HG03521 (cell line): ENCODE measurements around the gene SHISAL1.
"Not testable (repeated sequence)": the region's sequence is repeated elsewhere in the genome, so short reads cannot be mapped to it uniquely, and the experiment has no call there.

Experiments used
- ATAC-seq: cut with Tn5 transposase; IDR thresholded peaks from one replicate; pipeline ENCODE4 v1.9.1; 2021; ENCODE audit warnings: mild to moderate bottlenecking, moderate library complexity; ENCODE audit not compliant: unreplicated experiment

Gene SHISAL1

DNA sequence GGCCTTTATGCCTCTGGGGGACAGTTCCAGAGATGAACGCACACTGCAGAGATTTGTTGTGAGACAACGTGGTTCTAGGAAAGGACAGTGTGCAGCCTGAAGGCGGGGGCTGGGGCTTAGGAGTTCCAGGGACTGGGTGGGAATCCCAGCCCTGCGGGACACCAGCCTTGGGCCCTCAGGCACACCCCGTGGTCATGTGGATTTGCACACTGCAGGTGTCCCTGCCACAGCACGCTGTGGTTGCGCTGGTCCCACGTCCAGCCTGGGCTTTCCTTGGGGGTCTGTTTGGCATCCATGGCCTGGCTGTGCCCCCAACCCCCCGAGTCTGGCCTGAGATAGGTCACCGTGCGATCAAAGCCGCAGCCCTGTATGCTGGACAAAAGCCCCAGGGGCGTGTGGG is 7.3 kb downstream of the SHISAL1 start:
- ATAC-seq = no peak

DNA sequence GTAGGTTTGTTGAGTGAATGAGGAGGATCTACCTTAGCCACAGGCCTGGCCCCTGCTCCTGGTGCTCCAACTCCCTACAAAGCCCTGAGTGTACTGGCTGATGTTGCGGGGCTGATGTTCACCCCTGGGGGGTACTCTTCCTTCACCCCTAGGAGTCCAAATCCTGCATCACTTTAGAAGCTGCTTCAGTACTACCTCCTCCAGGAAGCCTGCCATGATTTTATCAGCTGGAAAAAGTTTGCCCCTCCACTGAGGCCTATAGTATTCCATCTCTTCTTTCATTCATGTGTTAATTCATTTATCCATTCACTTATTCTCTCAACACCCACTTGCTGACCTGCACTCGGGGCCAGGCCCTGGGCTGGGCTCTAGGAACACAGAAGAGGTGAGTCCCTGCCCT is 7.8 kb downstream of the SHISAL1 start:
- ATAC-seq = no peak

DNA sequence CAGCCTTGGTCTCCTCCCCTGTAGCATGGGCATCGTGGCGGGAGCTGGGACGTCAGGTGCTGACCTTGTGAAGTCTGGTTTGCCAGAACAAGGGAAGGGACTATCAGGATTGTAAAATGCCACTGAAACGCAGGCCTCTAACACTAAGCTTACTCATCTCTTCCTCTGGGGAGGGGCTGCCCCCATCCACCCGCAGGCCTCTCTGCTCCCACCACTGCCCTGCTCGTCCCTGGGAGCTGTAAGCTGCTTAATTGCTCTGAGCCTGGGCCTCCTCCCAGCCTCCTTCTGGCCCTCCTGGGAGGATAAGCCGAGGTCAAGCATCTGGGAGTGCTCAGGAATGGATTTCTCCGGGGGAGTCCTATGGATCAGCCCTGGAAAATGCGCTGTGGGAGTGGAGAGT is 8.4 kb downstream of the SHISAL1 start:
- ATAC-seq = no peak

DNA sequence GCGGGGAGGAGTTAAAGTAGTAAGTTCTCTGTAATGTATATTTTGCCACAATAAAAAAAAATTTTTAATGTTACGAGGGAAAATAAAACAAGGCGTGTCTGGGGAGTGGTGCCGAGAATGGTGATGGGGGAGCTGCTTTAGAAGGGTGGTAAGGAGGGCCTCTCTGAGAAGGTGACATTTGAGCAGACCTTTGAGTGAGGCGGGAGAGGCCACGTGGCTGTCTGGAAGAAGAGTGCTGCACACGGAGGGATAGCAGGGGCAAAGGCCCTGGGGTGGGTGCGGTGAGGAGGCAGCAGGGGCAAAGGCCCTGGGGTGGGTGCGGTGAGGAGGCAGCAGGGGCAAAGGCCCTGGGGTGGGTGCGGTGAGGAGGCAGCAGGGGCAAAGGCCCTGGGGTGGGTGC is 10.4 kb downstream of the SHISAL1 start:
- ATAC-seq = not testable (repeated sequence)

DNA sequence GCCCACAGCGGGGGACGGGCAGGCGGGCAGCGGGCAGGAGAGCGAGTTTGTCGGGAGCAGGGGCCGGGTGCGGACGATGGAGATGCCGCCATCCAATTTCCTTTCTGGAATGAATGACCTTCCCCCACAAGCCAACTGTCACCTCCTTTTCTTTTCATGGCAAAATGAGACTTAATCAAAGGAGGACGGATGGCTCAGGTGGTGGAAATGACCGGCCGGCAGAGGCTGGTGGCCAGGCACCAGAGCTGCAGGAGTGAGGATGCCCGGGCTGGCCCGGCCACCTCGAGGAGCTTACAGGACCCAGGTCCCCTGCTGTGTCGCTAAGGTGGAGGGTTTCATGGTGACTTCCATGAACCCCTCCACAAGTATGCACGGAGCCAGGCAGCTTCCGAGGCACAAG is 11.7 kb downstream of the SHISAL1 start:
- ATAC-seq = no peak

DNA sequence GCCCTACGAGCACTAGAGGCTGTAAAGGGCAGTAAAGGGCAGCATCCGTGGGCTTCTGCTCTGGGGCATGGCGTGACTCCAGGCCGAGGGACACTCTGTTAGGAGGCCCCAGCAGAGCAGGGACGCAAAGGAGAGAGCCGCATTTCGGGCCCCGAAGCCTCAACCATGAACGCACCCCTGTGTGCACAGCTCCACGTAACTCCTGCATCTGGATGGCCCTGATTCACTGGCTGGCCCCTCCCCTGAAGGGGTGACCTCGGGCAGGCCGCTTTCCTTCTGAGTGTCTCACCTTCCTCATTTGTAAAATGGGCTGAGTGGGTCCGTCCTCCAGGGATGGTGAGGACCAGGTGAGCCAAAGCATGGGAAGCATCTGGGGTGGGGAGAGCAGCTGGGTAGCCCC is 13.6 kb downstream of the SHISAL1 start:
- no peak for ATAC-seq

DNA sequence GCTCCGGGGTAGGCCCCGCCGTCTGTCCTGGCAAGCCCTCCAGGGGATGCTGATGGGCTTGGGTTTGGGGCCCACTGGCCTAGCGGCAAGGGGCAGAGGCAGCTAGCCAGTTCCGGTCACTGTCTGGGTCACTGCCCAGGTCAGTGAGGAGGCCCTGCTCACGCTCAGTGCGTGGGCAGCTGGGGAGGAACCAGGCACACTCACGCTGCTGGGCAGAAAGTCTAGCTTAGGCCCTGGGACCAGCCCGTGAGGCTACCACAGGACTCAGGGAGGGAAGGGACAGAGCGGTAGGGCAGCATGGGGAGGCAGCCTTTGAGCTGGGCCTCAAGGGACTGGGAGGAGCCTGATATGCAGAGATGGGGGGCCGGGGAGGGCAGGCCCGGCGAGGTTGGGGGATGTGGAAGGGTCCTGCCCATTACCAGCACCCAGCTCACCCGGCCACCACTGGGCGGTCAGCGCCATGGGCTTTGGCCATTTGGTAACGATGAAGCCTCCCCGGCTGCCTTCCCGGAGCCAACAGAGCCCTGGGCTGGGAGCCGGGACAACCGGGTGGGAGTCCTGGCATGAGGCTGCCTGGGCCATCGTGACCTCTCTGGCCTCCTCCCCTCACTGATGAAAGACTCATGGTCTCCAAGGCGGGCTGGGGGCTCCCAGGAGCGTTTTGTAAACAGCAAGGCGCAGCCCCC is 14.2 kb downstream of the SHISAL1 start:
- no peak for ATAC-seq

DNA sequence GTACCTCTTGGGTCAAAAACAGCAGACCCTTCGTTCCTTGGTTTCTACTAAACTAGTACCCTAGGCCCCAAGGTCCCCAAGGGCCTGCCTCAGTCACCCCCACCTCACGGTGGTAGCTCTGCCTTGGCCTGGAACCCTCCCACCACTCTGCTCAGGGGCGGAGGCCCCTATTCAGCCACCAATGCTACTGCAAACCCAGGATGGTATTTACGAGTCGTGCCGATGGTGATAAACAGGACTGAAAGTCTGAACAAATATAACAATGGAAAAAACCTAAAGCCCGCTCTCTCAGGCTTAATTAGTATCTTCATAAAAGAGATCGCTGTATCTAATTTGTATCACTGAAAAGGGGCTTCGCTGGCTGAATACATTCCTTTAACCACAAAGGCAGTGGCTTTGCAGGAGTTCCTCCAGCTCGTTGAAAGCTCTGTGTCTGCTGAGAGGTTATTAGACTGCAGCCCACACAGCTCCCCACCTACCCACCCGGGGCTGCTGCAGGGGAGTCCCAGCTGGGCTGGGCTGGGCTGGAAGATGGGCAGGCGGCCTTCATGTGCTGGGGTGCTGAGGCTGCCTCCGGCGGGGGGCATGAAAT is 15.2 kb downstream of the SHISAL1 start:
- ATAC-seq = no peak

DNA sequence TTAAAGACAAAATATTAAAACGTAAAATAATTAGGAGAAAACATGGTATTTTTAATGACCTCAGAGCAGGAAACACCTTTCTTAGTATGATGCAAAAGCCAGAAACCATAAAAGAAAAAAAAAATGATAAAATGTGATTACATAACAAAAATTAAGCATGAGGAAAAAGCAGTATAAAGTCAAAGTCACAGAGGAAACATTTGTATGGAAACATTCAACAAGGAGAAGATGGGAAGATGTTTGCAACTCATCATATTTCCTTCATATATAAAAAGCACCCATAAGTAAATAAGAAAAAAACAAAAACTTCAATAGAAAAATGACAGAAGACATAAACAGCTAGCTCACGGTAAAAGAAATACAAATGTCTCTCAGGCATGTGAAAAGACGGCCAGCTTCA is 17.3 kb downstream of the SHISAL1 start:
- ATAC-seq = no peak

DNA sequence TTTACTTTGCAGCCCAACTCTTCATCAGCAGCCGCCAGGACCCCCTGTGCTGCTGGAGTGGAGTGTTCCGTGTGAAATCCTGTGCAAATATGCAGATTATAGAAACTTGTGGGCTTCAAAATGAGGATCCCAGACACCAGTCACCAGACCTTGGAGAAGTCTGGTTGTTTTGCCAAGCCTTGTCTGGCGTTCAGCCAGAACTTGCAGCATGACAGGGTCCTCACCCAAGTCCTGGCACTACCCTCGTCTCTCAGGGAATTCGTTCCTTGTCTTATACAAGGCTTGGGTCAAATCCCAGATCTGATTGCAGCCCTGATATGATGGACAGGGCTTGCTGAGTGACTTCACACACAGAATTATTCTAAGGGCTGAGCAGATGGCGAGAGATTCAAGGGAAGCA is 18.9 kb downstream of the SHISAL1 start:
- no peak for ATAC-seq

DNA sequence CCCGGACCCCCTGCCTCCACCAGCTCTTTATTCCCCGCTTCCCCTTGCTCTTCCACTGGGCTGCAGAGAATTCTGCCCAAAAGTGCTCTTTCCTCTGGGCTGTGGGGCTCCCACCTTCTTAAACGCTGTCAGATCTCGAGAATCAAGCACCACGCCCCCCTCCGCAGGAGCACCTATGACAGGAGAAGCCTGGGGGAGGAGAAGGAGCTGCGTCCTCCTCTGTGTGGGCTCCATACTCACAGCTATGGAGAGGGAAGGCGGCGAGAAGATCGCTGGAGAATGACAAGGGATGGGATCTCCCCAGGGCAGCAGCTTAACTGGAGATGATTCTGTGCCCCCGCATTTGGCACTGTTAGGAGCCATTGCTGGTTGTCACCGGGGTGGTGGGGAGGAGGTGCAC is 19.7 kb downstream of the SHISAL1 start:
- no peak for ATAC-seq

DNA sequence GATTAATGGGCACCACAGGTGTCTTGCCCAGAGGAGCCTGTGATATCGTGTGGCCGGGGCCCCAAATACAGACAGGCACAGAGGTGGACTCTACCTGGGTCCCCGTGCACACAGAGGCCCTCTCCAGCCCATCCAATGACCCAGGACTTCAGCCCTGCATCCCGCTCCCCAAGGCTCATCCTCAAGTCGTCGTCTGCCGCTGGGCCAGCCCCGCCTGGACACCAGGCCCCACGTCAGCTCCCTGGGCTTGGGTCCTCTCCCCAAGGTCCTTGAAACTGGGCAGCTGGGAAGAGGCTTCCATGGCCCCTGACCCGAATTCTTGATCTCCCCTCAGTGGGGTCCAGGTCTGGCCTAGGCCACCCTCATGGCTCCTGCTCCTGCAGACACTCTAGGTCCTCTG is 20.2 kb downstream of the SHISAL1 start:
- no peak for ATAC-seq

DNA sequence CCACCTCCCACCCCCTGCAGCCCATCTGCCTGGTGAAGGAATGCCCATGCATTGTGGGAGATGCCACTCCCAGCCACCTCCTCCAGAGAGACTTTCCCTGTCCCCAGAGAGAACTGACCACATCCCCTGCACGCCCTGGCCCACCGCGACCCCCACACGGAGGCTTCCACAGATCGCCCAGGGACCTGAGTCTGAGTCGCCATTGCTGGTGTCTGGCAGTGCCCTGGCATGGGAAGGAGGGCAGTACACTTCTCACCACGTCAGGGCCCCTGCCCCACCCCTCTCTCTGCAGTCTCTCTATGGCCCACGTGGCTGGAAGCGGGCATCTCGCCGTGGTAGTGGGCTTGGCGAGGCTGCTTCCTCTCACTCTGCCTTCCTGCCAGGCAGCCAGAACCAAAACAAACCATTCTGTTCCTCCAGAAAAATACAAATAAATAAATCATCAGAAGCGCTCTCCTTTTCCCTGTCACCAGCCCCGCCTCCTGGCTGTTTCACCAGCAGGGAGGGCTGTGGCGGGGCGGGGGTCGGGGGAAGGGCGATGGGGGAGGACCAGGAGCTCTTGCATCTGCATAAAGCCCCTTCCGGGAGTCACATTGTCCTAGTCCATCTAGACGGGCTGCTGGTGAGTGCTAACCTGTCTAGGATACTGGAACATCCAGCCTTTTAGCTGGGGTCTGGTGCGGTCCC is 20.9 kb downstream of the SHISAL1 start:
- no peak for ATAC-seq

DNA sequence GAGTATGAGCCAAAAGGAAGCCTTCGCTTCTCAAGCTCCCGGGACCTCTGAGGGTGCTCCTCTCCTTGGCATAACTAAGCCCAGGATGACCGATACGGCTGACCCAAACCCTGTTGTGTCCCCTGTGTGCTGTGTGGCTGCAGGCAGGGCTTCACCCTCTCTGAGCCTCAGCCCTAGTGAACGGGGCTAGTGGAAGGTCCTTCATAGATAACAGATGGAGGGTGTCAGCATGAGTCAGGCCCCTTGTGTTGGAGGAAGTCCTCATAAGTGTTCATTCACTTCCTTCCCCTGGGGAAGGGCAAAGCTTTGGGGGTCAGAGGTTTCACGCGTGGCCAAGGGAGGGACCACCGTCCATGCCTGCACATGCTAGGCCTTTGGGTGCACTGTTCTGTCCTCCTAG is 21.5 kb downstream of the SHISAL1 start:
- no peak for ATAC-seq

DNA sequence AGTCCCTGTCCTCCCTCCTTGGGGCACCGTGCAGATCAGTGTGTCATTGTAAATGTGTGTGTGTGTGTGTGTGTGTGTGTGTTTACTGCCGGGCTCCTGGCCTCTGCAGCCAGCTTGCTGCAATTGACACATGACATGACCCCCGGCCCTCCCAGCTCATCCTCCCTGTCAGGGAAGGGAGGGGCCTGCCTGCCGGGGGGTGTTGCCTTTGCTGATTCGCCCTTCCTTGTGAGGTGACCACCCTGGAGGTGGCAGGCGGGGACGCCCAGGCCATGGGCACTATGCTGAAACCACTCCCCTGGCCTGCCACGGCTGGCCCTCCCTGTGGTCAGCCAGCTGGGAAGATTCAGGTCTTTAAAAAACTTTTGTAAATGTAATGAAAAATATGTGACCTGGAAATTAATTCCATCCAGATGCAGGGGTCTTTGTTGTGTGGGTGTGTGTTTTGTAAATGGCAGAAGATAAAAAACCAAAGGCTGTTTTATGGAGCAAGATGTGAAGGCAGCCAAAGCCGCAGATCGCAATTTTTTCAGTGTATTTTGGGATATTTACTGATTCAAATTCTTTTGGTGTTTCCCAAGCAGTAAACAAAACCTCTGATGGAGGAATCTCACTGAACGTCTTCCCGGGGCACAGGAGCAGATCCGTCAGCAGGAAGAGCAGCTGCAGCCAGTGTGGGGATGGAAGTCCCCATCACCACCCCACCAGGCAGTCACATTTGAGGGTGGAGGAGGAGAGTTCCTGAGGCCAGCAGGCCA is 23.2 kb downstream of the SHISAL1 start:
- no peak for ATAC-seq

DNA sequence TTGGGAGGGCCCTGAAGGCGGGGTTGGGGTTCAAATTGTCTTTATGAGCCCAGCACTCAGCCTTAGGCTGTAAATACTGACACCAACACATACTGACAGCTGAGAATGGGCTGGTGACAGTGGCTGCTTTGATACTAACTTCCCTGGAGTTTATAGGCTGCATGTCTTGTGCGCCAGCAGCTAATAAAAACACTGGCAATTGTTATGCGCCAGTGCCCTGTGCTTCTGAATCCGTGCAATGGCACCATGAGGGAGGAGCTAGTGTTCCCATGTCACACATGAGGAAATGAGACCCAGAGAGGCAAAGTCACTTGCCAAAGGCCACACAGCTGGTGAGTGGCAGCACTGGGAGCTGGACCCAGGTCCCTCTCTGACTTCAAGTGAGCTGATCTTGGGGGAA is 23.8 kb downstream of the SHISAL1 start:
- no peak for ATAC-seq

DNA sequence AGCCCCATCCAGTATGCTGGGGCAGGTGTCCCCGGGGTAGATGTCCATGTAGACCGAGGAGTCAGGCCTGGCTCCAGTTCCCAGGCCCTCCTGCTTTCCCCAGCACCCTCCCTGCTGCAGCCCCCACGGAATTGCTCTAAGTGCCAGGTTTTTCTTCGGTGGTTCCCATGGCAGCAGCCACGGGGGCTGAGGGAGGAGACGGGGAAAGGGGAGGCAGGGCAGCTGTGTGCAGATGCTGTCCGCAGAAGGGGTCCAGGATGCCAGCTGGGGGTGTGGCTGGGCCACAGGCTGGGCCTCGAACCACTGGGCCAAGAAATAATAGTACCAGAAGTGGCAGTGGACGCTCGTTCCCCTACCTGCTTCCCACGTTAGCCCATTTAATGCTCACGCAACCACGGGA is 25.0 kb downstream of the SHISAL1 start:
- no peak for ATAC-seq

DNA sequence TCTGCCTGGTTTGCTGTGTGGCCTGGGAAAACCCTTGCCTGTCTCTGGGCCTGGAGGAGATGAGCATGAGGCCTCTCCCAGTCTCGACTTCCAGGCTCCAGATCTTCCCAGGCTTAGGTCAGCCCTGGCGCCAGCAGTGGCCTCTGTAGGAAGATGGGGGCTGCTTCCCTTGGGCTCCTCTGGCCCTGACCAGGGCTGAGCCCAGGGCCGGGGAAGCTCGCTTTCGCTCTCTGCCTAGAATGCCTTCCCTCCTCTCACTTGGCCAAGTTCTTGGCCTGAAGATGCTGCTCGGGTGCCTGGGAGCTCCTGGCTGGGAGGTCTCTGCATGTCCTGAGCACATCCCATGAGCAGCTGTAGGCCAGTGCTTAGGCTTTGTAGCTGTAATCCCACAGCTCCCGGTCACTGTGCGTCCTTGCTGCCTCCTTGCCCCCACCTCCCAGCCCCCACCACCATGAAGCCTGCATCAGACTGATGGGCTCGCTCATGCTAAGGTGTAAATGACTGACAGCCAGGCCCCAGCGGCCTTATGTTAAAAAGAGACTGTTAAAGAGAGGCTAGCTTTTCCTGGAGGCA is 25.5 kb downstream of the SHISAL1 start:
- ATAC-seq = no peak

DNA sequence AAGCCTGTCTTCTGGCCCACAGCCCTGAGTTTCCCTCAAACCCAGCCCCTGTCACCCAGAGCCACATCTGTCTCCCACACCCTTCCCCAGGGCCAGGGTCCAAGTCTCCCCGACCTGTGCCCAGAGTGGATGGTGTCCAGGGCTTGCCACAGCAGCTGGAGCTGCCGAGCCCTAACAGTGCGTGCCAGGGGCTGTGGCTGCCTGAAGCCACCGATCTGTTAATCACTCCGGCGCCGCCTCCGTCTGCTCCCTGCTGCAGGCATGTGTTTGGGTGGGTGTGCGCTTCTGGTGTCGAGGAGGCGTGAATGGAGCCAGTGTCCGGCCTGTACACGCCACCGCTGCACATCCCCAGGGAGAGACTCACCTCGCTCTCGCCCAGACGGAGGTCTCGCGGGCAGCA is 26.1 kb downstream of the SHISAL1 start:
- ATAC-seq = no peak

DNA sequence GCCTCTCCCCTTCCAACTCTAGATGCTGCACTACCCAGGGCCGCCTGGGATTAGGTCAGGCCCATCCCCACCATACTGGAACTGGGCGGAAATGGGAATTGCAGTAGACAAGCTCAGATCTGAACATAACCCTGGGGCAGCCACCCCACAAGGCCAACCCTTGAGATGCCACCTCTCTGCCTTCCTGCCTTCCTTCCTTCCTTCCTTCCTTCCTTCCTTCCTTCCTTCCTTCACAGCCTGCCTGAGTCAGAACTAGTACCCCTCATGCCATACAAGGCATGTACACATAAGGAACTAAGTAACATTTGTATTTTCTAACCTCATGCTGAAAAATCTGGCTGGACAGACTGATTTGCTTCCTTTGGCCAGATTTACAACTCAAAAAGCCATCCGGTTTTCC is 28.0 kb downstream of the SHISAL1 start:
- ATAC-seq = no peak
